Fibroblast of lung (primary cell): Measurements from ENCODE around the gene IWS1.

Source experiments
- CTCF ChIP-seq, 2 donors: IDR thresholded peaks in 1 of 2; conservative IDR thresholded peaks in 1 of 2; 1 replicate in 1 of 2; 2 replicates in 1 of 2; pipeline ENCODE4 v1.5.1; 2011 to 2012; ENCODE audit warnings: low read length in 2 of 2, control low read depth in 1 of 2, inconsistent platforms in 1 of 2, low read depth in 1 of 2, mild to moderate bottlenecking in 1 of 2
- EZH2 ChIP-seq: IDR thresholded peaks from 2 replicates; pipeline ENCODE4 v1.5.1; 2012; ENCODE audit warnings: low read length, control low read depth, mild to moderate bottlenecking; ENCODE audit errors: missing control alignments

DNA sequence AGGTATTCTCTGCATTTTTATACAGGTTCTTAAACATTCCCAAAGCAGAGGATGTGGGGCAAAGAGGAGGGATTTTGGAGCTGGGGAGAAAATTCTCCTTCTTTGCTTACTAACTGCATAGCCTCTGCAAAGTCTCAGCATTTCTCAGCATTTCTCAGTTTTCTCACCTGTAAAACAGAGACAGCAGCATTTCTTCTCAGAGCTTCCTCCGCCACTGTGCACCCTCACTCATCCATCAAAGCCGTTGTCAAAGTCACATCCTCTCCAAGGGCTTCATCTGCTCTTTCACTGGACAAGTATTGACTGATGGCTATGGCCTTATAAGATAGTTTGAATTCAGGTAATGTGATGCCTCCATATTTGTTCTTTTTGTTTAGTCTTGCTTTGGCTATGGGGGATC is 26.6 kb upstream of the IWS1 start:
- TF ChIP-seq CTCF (conservative IDR thresholded peaks at IDR 0.05 in 1 of 2, IDR thresholded peaks at IDR 0.05 in 1 of 2; ENCODE audit: low read depth in 1 of 2, low read length in 2 of 2) (no peak), EZH2 (no peak)
